Stomach (tissue), 9 donors: Measurements from ENCODE around the gene IPPK. TPM values are rescaled to one million over a fixed set of nuclear protein-coding genes. Genes with fewer than 3 reads are reported as not detected.
"Not testable (repeated sequence)": the region's sequence is repeated elsewhere in the genome, so short reads cannot be mapped to it uniquely, and the experiment has no call there.

Experiments
- DNase-seq, 2 donors: peaks; one replicate each; pipeline versions ENCODE4 v3.0.0 to v3.0.0-alpha.2; 2013 to 2019
- H3K27ac ChIP-seq, 5 donors: fragments of 200-600 bp in 4 of 5; sonication (generic) in 4 of 5; one replicate each; pipeline ENCODE4 v1.5.1; 2013 to 2019; ENCODE audit warnings: mild to moderate bottlenecking in 1 of 5, moderate library complexity in 1 of 5
- H3K27me3 ChIP-seq, 3 donors: fragments of 200-600 bp; sonication (generic); one replicate each; pipeline ENCODE4 v1.5.1; 2017 to 2019; ENCODE audit warnings: mixed run types in 1 of 3
- H3K36me3 ChIP-seq, 4 donors: fragments of 200-600 bp; sonication (generic); 1 replicate in 3 of 4; 2 replicates in 1 of 4; pipeline ENCODE4 v1.5.1; 2016 to 2019
- H3K4me1 ChIP-seq, 4 donors: fragments of 200-600 bp; sonication (generic); one replicate each; pipeline ENCODE4 v1.5.1; 2016 to 2019
- H3K4me3 ChIP-seq, 4 donors: fragments of 200-600 bp; sonication (generic) in 3 of 4; one replicate each; pipeline ENCODE4 v1.5.1; 2016 to 2019; ENCODE audit warnings: mild to moderate bottlenecking in 1 of 4
- H3K9me3 ChIP-seq, 4 donors: fragments of 200-600 bp; sonication (generic); one replicate each; pipeline ENCODE4 v1.5.1; 2016 to 2019
- EP300 ChIP-seq: sonication (generic); formaldehyde crosslinking; IDR thresholded peaks from one replicate; pipeline ENCODE4 v1.6.1; 2017; ENCODE audit warnings: antibody characterized with exemption
- POLR2A ChIP-seq, 4 donors: fragments of 450-650 bp; IDR thresholded peaks; one replicate each; pipeline ENCODE4 v1.6.1; 2016; ENCODE audit warnings: antibody characterized with exemption in 4 of 4, control low read depth in 2 of 4, mild to moderate bottlenecking in 1 of 4, moderate library complexity in 1 of 4
- POLR2AphosphoS5 ChIP-seq, 3 donors: sonication (generic); formaldehyde crosslinking; IDR thresholded peaks; one replicate each; pipeline ENCODE4 v1.6.1; 2016; ENCODE audit warnings: antibody characterized with exemption in 3 of 3
- WGBS, 5 donors: extraction: QIAGEN DNeasy Blood & Tissue Kit in 3 of 5; methylation state at CpG; one replicate each; pipeline versions ENCODE4 v1.1.5 to v1.1.7; 2013 to 2018; 5-methylcytosine and 5-hydroxymethylcytosine counted together
- intact Hi-C: fragments of 100-400 bp; cut with DNase I; formaldehyde crosslinking; loops from one replicate; pipeline ENCODE4 v1.15.1; 2023; ENCODE audit warnings: low total_unique reads
- polyA plus RNA-seq, 3 donors: library from polyadenylated mRNA; stranded (reverse); fragments of 200-250 nt; gene quantifications; one replicate each; pipeline ENCODE4 v1.2.3, GENCODE V29; 2013
- total RNA-seq, 5 donors: library from RNA; depleted of rRNA; stranded (reverse); fragments of >200 nt; gene quantifications; one replicate each; pipeline versions ENCODE4 v1.1.0 to v1.2.3, GENCODE V29; 2014 to 2016
- TF ChIP-seq, protein P1 (sequence below), 7 experiments: fragments of 450-650 bp in 4 of 7; fragments of 200-600 bp in 3 of 7; sonication (generic) in 3 of 7; IDR thresholded peaks; one replicate each; pipeline ENCODE4 v1.5.1; 2016 to 2019; ENCODE audit warnings: antibody characterized with exemption in 7 of 7, control low read depth in 2 of 7, mild to moderate bottlenecking in 1 of 7
- donor health status: healthy with polysubstance abuse.
- donor health status: Bipolar disorder and iron deficiency.
- donor health status: healthy.

Gene IPPK
- total and polyA plus RNA-seq, 8 donors = 1.4 to 17.1 (median 10.9) TPM

GRCh38 chr9:92598382-92598781 lies 71.5 kb downstream of the IPPK start:
- Histone ChIP-seq H3K4me3 (no peak overlapping the region), H3K27me3 (no peaks in the 10 kb centered on the region), H3K36me3 (no peaks in the 10 kb centered on the region), H3K27ac (peak overlapping the region in 2 of 5 donors; percentile 4 to 22), H3K4me1 (peaks cover 3 to 40% (median 21%) of the 10 kb centered on the region in 4 donors), H3K9me3 (no peaks in the 10 kb centered on the region)
- TF ChIP-seq, protein P1, sequence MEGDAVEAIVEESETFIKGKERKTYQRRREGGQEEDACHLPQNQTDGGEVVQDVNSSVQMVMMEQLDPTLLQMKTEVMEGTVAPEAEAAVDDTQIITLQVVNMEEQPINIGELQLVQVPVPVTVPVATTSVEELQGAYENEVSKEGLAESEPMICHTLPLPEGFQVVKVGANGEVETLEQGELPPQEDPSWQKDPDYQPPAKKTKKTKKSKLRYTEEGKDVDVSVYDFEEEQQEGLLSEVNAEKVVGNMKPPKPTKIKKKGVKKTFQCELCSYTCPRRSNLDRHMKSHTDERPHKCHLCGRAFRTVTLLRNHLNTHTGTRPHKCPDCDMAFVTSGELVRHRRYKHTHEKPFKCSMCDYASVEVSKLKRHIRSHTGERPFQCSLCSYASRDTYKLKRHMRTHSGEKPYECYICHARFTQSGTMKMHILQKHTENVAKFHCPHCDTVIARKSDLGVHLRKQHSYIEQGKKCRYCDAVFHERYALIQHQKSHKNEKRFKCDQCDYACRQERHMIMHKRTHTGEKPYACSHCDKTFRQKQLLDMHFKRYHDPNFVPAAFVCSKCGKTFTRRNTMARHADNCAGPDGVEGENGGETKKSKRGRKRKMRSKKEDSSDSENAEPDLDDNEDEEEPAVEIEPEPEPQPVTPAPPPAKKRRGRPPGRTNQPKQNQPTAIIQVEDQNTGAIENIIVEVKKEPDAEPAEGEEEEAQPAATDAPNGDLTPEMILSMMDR (IDR thresholded peaks at IDR 0.05) = no peak
- intact Hi-C loops = no loop called here
- WGBS, 5 donors = 83 to 95% (median 86%) methylated on average over 2 of the region's 2 CpGs
- DNase-seq = no peak

- H3K27ac ChIP-seq = no peak overlapping the region
- DNase-seq = no peak
- intact Hi-C loops = no loop called here
- H3K9me3 ChIP-seq = no peaks in the 10 kb centered on the region
- no peak overlapping the region for H3K4me3 ChIP-seq
- TF ChIP-seq EP300 (no peak), POLR2A (IDR thresholded peaks at IDR 0.05) (no peak), POLR2AphosphoS5 (IDR thresholded peaks at IDR 0.05) (no peak)
- TF ChIP-seq, protein P1 (IDR thresholded peaks at IDR 0.05) = no peak
- H3K36me3 ChIP-seq = no peaks in the 10 kb centered on the region
- H3K27me3 ChIP-seq = no peaks in the 10 kb centered on the region
- WGBS, 5 donors = 70 to 98% (median 89%) methylated on average over 1 of the region's 1 CpG
- peaks cover 3 to 43% (median 21%) of the 10 kb centered on the region in 4 donors for H3K4me1 ChIP-seq
Observed at GRCh38 chr9:92595930-92596329, 74.0 kb downstream of the IPPK start.

- not testable (repeated sequence) for H3K27me3 ChIP-seq
- peaks cover 0 to 48% (median 19%) of the 10 kb centered on the region in 4 donors for H3K4me1 ChIP-seq
Observed at GRCh38 chr9:92595075-92595474, 74.9 kb downstream of the IPPK start.

DNA sequence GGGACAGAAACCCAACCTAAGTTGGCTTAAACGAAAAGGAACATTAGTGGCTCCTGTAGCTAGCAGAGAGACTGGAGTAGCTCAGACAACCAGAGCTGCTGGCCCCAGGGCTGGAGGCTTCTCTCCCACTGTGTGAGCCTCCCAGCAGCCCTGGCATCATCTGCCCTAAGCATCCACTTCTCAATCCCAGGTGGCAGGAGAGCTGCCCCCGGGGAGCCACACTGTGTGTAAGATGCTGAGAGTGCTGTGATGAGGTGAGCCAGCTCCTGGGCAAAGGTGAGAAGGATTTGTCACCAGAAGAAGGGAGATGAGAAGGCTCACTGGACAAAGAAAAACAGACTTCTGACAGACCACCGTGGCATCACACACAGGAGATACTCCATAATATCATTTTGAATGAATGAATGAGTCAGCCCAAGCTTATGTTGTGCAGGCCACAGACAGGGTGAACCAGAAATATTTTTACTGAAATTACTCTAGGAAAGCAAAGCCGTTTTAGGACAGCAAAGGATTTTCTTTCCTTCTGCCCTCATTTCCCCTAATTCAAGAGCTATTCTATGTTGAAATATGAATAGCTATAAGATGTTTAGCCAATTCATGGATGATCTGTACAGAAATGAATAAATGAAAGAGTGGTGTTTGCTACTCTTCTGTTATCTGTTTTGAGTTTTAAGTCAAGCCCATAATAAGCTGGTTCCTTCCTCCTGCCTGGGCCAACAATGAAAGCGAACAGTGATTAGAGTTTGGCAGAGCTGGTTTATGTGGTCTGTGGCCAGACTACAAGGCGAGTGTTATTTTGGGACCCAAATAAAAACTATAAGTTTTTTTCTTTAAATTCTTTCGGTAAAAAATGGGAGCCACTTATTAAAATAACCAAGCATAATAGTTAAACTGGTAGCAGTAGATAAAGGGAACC lies 76.7 kb downstream of the IPPK start:
- Histone ChIP-seq H3K27me3 (no peaks in the 10 kb centered on the region), H3K4me3 (no peak overlapping the region), H3K9me3 (no peaks in the 10 kb centered on the region), H3K27ac (no peak overlapping the region), H3K36me3 (no peaks in the 10 kb centered on the region), H3K4me1 (peaks cover 0 to 48% (median 12%) of the 10 kb centered on the region in 4 donors)
- intact Hi-C loops = no loop called here
- TF ChIP-seq POLR2AphosphoS5 (IDR thresholded peaks at IDR 0.05) (no peak), POLR2A (IDR thresholded peaks at IDR 0.05) (no peak), EP300 (no peak)
- TF ChIP-seq, protein P1 (IDR thresholded peaks at IDR 0.05) = no peak
- 38 to 58% (median 51%) methylated on average over 7 of the region's 7 CpGs for WGBS, 5 donors
- no peak for DNase-seq

More at GRCh38 chr9:92595075-92595474, 74.9 kb downstream of the IPPK start:
- DNase-seq, H3K9me3 ChIP-seq, H3K27ac ChIP-seq, intact Hi-C loops, H3K36me3 ChIP-seq, H3K4me3 ChIP-seq: not testable (repeated sequence)
- WGBS, 5 donors = 96 to 100% (median 100%) methylated on average over 1 of the region's 1 CpG

GRCh38 chr9:92592537-92592936 lies 77.4 kb downstream of the IPPK start:
- no peak for DNase-seq
- Histone ChIP-seq H3K36me3 (no peaks in the 10 kb centered on the region), H3K27ac (no peak overlapping the region), H3K9me3 (no peaks in the 10 kb centered on the region), H3K27me3 (no peaks in the 10 kb centered on the region), H3K4me3 (no peak overlapping the region), H3K4me1 (peaks cover 0 to 46% (median 12%) of the 10 kb centered on the region in 4 donors)
- TF ChIP-seq, protein P1 (IDR thresholded peaks at IDR 0.05) = no peak
- no peak for TF ChIP-seq EP300
- TF ChIP-seq POLR2A (IDR thresholded peaks at IDR 0.05) = no peak
- TF ChIP-seq POLR2AphosphoS5 (IDR thresholded peaks at IDR 0.05) = no peak
- 92 to 100% (median 93%) methylated on average over 1 of the region's 1 CpG for WGBS, 5 donors
- intact Hi-C loops = no loop called here
